Muscle layer of duodenum (tissue), 2 donors: Measurements from ENCODE around the gene TPSAB1.
"Not testable (repeated sequence)": the region's sequence is repeated elsewhere in the genome, so short reads cannot be mapped to it uniquely, and the experiment has no call there.

Experiments
- H3K27ac ChIP-seq: one replicate; pipeline ENCODE4 v1.7.0; 2013; ENCODE audit warnings: mild to moderate bottlenecking, low read length
- H3K27me3 ChIP-seq: one replicate; pipeline ENCODE4 v1.7.0; 2013; ENCODE audit warnings: low read depth, mild to moderate bottlenecking, control low read depth, low read length
- H3K36me3 ChIP-seq, 2 donors: one replicate each; pipeline ENCODE4 v1.7.0; 2013; ENCODE audit warnings: low read length in 2 of 2, control low read depth in 1 of 2, mild to moderate bottlenecking in 1 of 2; ENCODE audit not compliant: insufficient read depth in 2 of 2, control insufficient read depth in 1 of 2
- H3K4me1 ChIP-seq, 2 donors: one replicate each; pipeline ENCODE4 v1.7.0; 2013; ENCODE audit warnings: low read length in 2 of 2, mild to moderate bottlenecking in 2 of 2, control low read depth in 1 of 2, moderate library complexity in 1 of 2; ENCODE audit not compliant: insufficient read depth in 2 of 2, control insufficient read depth in 1 of 2
- H3K4me3 ChIP-seq, 2 donors: one replicate each; pipeline ENCODE4 v1.7.0; 2013; ENCODE audit warnings: low read length in 2 of 2, low read depth in 1 of 2, mild to moderate bottlenecking in 1 of 2
- H3K9me3 ChIP-seq, 2 donors: one replicate each; pipeline ENCODE4 v1.7.0; 2013; ENCODE audit warnings: low read length in 2 of 2, control low read depth in 1 of 2, mild to moderate bottlenecking in 1 of 2; ENCODE audit not compliant: control insufficient read depth in 1 of 2
- donor health status: healthy.

TPSAB1 gene

DNA sequence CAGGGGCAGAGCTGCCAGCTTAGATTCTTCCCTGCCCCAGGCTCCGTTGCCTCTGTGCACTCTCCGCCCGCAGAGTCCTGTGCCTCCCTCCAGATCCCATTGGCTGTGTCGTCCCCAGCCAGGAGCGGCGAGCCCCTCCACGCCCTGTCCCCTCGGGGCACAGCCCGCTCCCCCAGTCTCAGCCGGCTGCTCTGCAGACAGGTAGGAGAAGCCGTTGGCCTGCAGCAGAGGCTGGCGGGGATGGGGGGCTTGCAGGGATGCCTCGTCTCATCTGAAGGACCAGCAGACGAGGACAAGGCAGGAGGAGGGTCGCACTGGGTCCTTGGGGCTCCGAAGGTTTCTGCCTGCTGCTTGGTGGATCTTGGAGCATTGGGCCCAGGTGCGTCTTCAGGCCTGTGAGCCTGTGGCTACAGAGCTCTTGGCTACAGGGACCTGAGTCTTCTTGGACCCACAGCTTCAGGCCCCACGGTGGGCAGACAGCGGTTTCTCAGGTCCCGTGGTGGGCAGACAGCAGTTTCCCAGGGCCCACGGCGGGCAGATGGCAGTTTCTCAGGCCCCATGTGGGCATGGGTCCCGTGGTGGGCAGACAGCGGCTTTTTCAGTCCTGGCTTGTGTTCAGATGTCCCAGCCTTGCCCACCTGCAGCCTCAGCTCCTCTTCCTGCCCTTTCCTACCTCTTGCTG is 21.4 kb upstream of the TPSAB1 start:
- no peaks in the 10 kb centered on the region for H3K27me3 ChIP-seq
- no peak overlapping the region for H3K4me3 ChIP-seq
- peaks cover 0 to 61% of the 10 kb centered on the region in 2 donors for H3K36me3 ChIP-seq
- H3K9me3 ChIP-seq = no peaks in the 10 kb centered on the region
- no peak overlapping the region for H3K27ac ChIP-seq
- H3K4me1 ChIP-seq = no peaks in the 10 kb centered on the region

DNA sequence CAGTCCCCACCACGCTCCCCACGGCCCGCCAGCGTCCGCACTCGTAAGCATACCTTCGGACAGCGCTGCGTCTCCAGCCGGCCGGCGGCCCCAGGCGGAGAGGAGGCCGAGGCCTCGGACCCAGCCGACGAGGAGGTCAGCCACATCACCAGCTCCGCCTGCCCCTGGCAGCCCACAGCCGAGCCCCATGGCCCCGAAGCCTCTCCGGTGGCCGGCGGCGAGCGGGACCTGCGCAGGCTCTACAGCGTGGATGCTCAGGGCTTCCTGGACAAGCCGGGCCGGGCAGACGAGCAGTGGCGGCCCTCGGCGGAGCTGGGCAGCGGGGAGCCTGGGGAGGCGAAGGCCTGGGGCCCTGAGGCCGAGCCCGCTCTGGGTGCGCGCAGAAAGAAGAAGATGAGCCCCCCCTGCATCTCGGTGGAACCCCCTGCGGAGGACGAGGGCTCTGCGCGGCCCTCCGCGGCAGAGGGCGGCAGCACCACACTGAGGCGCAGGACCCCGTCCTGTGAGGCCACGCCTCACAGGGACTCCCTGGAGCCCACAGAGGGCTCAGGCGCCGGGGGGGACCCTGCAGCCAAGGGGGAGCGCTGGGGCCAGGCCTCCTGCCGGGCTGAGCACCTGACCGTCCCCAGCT is 20.3 kb upstream of the TPSAB1 start:
- Histone ChIP-seq H3K27ac (no peak overlapping the region), H3K4me3 (no peak overlapping the region), H3K36me3 (peaks cover 0 to 54% of the 10 kb centered on the region in 2 donors), H3K9me3 (no peaks in the 10 kb centered on the region), H3K4me1 (no peaks in the 10 kb centered on the region), H3K27me3 (no peaks in the 10 kb centered on the region)

DNA sequence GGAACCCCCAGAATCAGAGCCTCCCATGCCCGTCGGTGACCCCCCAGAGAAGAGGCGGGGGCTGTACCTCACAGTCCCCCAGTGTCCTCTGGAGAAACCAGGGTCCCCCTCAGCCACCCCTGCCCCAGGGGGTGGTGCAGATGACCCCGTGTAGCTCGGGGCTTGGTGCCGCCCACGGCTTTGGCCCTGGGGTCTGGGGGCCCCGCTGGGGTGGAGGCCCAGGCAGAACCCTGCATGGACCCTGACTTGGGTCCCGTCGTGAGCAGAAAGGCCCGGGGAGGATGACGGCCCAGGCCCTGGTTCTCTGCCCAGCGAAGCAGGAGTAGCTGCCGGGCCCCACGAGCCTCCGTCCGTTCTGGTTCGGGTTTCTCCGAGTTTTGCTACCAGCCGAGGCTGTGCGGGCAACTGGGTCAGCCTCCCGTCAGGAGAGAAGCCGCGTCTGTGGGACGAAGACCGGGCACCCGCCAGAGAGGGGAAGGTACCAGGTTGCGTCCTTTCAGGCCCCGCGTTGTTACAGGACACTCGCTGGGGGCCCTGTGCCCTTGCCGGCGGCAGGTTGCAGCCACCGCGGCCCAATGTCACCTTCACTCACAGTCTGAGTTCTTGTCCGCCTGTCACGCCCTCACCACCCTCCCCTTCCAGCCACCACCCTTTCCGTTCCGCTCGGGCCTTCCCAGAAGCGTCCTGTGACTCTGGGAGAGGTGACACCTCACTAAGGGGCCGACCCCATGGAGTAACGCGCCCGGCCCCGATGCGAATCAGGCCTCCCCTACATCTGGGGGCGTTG is 19.5 kb upstream of the TPSAB1 start:
- no peaks in the 10 kb centered on the region for H3K4me1 ChIP-seq
- no peaks in the 10 kb centered on the region for H3K27me3 ChIP-seq
- no peaks in the 10 kb centered on the region for H3K9me3 ChIP-seq
- H3K27ac ChIP-seq = no peak overlapping the region
- peaks cover 0 to 46% of the 10 kb centered on the region in 2 donors for H3K36me3 ChIP-seq
- H3K4me3 ChIP-seq = no peak overlapping the region

DNA sequence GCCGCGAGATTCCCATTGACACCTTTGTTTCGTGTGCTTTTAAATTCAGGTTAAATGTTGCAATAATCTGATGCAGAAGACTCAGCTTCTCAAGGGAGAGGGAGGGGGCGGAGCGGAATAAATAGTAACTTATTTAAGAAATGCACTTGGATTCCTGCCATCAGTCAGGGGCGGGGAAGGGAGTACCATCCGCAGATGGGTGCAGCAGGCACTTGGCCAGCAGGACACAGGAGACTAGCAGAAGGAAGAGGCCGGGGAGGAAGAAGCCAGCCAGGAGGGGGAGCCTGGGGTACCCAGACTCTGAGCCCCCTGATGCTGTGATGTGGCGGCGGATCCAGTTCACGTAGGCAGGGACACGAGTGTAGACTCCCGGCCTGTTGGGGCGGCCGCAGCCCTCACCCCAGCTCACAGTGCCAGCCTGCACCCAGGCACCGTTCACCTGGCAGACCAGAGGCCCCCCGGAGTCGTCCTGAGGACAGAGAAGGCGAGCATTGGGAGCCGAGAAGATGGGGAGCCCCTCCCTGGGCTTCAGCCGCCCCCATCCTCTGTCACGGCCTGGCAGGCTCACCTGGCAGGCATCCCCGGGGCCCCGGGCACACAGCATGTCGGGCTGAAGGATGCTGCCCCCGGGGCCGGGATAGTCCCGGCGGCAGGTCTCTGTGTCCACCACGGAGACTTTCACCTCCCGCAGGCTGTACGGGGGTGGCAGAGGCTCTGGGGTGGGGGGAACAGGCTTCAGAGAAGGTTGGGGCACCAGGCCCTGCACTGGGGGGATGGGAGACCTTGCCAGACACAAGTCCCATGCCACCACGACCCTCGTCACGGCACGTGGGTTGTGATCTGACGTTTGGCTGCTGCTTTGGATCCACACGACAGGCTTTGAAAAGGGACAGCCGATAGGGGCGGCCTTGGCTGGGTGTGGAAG is 18.6 kb upstream of the TPSAB1 start:
- Histone ChIP-seq H3K9me3 (no peaks in the 10 kb centered on the region), H3K27ac (no peak overlapping the region), H3K4me1 (no peaks in the 10 kb centered on the region), H3K4me3 (no peak overlapping the region), H3K36me3 (peaks cover 0 to 38% of the 10 kb centered on the region in 2 donors), H3K27me3 (no peaks in the 10 kb centered on the region)

DNA sequence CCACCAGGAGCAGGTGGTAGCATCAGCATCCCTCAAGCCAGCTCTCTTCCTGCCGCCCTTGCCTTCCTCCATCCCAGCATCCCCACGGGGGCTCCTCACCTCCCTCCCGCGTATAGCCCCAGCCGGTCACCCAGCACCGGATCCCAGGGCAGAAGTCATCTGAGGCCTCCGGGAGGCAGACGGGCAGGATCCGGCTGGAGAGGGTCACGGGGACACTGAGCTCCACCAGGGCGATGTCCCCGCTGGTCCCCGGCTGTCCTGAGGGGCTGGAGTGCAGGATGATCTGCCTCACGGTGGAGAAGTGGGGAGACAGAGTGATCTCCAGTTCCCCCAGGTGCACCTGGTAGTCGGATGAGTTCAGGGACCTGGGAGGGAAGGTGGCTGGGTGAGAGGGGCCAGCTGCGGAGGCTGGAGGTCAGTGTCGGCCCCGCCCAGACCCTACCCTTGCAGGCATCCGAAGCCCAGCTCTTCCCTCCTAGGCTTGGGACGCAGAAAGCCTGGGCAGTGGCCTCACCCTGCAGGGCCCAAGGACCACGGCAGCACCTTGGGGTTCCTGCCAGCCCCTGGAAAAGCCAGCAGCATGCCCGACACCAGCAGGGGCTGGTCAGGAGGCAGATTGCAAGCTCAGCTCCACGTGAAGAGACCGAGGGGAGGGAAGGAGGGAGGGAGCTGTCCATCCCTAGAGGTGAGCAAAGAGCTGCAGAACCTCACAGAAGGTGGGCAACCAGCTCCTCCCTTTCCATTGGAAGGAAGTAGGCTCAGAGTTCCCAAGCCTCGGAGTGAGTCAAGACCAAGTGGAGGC is 17.8 kb upstream of the TPSAB1 start:
- Histone ChIP-seq H3K9me3 (no peaks in the 10 kb centered on the region), H3K4me1 (no peaks in the 10 kb centered on the region), H3K27ac (no peak overlapping the region), H3K36me3 (peaks cover 0 to 29% of the 10 kb centered on the region in 2 donors), H3K27me3 (no peaks in the 10 kb centered on the region), H3K4me3 (no peak overlapping the region)

DNA sequence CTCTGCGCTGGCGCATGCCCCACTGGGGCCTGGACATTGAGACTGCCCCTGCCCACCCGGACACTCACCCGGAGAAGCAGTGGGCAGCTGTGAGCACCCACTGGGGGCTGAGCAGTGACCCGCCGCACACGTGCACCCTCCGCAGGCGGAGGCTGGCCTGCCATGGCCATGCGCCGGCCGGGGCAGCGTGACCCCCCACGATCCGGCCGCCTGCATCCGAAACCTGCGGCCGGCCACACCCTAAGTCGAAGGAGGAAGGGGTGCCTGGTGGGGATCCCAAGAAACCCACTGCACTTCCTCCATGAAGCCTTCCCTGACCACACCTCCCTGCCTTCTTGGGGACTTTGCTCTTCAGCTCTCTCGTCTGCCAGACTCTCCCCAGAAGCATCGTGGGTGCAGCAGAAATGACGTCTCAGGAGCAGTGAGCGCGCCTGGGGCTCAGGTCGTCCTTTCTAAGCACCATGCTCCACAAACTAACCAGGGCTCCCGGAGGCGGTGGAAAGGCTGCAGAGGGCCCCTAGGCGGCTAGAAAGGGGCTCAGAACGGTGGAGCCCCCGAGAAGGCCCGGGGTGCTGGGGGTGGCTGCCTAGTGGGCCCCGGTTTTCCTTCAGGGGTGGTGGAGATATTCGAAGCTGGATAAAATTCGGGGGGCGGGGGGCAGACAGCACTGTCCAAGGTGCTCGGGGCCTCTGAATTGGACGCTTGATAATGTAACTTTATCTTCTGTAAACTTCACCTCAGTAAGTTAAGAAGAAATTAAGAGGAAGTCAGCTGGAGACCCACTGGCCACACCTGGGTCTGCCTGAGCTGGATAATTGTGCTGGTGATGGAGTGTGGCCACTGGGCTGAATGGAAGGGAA is 16.9 kb upstream of the TPSAB1 start:
- H3K36me3 ChIP-seq = peaks cover 0 to 21% of the 10 kb centered on the region in 2 donors
- H3K27ac ChIP-seq = no peak overlapping the region
- H3K4me3 ChIP-seq = no peak overlapping the region
- H3K4me1 ChIP-seq = no peaks in the 10 kb centered on the region
- no peaks in the 10 kb centered on the region for H3K27me3 ChIP-seq
- H3K9me3 ChIP-seq = no peaks in the 10 kb centered on the region

DNA sequence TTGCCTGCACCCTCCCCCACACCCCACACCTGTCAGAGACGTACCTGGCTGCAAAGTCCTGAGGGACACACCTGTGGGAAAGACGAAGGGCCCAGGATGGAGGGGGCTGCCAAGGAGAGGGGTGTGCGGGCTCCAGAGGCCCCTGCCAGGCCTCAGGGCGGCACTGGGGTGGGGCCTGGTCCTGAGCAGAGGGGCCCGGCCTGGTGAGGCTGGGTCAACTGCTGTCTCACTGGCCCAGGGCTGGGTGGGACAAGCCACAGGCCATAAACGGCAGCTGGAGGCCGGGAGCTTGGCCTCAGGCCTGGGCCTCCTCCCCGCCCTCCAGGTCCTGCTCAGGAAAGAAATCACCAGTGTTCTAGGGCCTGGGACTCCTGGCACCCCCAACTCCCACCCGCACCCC is 15.9 kb upstream of the TPSAB1 start:
- Histone ChIP-seq H3K9me3 (no peaks in the 10 kb centered on the region), H3K27me3 (no peaks in the 10 kb centered on the region), H3K4me3 (no peak overlapping the region), H3K4me1 (no peaks in the 10 kb centered on the region), H3K36me3 (peaks cover 0 to 12% of the 10 kb centered on the region in 2 donors), H3K27ac (no peak overlapping the region)

DNA sequence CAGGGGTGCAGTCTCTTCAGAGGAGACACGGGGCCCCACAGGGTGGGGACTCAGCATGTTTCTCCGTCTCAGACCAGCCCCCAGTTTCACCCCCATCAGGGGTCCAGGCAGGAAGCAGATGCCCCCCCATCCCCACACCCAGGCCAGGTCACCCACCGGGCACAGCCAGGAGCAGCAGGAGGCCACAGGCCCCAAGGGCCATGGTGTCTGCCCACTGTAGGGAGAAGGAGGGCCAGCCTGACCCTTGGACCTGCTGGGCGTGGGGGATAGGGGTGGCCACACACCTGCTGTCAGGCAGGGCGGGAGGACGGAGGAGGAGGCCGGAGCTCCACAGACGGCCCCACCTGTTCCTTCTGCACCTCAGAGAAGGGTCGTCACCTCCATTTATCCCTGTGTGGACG is 15.5 kb upstream of the TPSAB1 start, which contains the start of gene TPSG1:
Gene TPSG1, minus strand, starts transcription at position 218 of the 401 bp plus-strand sequence. Its CDS starts 16 bp downstream, at position 202.
- H3K4me3 ChIP-seq = no peak within 1 kb of the TSS
- H3K36me3 ChIP-seq = peaks cover 0 to 9% of the 10 kb centered on the region in 2 donors
- no peaks in the 10 kb centered on the region for H3K9me3 ChIP-seq
- H3K4me1 ChIP-seq = no peaks in the 10 kb centered on the region
- no peaks in the 10 kb centered on the region for H3K27me3 ChIP-seq
- no peak within 1 kb of the TSS for H3K27ac ChIP-seq

DNA sequence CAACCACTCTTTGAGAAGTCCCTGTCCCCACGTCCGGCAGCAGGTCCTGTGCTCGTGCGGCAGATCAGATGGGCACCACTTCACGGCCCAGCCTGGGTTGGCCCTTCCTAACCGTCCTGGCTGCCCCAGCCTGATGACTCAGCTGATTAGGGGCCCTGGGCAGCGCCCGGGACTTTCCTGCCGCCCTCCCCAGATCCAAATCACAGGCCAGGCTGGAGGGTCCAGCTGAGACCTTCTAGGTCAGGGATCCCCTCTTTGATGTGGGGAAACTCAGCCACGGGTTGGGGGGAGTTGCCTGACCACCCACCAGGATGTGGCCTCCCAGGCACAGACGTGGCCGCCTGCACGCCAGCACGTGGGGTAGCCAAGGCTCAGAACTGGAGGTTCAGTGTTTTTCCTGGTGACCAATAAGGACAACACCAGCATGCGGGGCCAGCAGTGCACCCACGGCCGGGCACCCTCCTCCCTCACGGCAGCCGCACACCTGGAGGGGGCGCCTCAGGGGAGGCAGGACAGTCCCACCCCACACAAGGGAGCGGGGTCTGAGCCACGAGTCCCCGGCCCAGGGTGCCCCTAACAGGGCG is 14.7 kb upstream of the TPSAB1 start:
- H3K4me1 ChIP-seq, H3K9me3 ChIP-seq, H3K4me3 ChIP-seq, H3K27me3 ChIP-seq, H3K27ac ChIP-seq, H3K36me3 ChIP-seq: not testable (repeated sequence)
